ENCODE measurements around the gene HDLBP.

GRCh38 chr2:241182531-241183133 lies 132.8 kb downstream of the HDLBP start:
- no peak for TF ChIP-seq REST (IDR thresholded peaks at IDR 0.05; ENCODE audit: insufficient read depth in 1 of 2, low read depth in 2 of 2, low read length in 2 of 2)
- TF ChIP-seq POLR2AphosphoS5 (IDR thresholded peaks at IDR 0.05; ENCODE audit: low read depth, low read length): no peak
- TF ChIP-seq TAF1 (IDR thresholded peaks at IDR 0.05; ENCODE audit: borderline replicate concordance, insufficient read depth, low read length): no peak
- no peak for TF ChIP-seq SIN3A (IDR thresholded peaks at IDR 0.05; ENCODE audit: borderline replicate concordance, insufficient read depth, low read length)

All from PFSK-1 (cell line).